Activated naive CD4-positive, alpha-beta T cell treated with anti-CD3 and anti-CD28 coated beads, Interleukin-2, amount 50 U/mL, for 16 hours (primary cell): ENCODE measurements around the gene EIF1.

ENCODE experiments used
- DNase-seq: peaks from one replicate; pipeline ENCODE4 v3.0.0-alpha.2; 2020

Gene EIF1

GRCh38 chr17:41705271-41705991, 16.7 kb downstream of the EIF1 start:
- DNase-seq = no peak

DNA sequence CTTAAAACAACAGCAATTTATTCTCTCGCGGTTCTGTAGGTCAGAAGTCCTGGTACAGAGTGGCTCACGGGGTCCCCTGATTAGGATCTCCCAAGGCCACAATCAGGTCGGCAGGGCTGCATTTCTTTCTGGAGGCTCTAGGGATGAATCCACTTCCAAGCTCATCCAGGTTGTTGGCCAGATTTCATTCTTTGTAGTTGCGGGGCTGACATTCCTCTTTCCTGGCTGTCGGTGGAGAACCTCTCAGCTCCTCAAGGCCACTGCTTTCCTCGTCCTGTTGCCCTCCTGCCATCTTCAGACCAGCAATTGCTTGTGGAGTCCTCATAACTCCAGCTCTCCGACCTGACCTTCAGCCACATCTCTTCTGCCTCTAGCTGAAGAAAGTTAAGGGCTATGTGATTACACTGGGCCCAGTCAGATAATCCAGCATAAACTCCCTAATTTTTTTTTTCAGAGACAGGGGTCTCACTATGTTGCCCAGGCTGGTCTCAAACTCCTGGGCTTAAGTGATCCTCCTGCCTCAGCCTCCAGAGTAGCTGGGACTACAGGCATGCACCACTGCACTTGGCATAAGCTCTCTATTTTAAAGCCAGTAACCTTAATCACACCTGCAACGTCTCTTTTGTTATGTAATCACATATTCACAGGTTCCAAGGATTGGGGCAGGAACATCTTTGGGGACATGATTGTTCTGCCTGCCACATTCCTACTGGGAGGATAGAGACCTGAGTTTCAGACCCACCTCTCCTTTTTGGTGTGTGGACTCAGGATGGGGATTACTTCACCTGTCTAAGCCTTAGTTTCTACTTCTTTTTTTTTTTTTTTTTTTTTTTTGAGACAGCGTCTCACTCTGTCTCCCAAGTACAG, 19.4 kb downstream of the EIF1 start:
- DNase-seq = no peak

DNA sequence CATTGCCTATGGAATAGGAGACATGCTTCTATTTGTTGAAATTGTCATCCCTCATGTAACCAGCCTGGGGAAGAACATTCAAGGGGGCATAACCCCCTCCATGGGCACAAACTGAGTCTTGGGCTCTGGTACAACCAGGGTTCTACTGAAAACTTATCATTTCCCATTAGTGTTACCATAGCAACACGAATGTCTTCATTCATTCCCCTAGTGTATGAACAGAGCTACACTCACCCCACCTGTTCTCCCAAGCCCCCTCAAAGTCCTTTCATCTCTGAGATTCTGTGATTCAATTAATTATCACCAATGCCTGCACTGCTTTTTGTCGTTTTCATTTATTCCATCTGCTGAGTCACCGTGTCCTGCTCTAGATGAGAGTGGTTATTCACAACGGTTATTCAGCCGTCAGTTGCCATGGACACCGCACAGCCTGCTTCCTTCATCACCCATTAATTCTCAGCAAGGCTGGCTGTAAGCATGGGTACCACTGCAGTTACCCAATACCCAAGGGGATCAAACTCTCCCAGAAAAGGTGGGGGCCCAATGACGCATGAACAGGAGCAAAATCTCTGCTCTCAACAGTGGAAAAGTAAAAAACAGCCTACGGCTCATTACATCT, 21.9 kb downstream of the EIF1 start:
- peak; percentile 28 for DNase-seq

DNA sequence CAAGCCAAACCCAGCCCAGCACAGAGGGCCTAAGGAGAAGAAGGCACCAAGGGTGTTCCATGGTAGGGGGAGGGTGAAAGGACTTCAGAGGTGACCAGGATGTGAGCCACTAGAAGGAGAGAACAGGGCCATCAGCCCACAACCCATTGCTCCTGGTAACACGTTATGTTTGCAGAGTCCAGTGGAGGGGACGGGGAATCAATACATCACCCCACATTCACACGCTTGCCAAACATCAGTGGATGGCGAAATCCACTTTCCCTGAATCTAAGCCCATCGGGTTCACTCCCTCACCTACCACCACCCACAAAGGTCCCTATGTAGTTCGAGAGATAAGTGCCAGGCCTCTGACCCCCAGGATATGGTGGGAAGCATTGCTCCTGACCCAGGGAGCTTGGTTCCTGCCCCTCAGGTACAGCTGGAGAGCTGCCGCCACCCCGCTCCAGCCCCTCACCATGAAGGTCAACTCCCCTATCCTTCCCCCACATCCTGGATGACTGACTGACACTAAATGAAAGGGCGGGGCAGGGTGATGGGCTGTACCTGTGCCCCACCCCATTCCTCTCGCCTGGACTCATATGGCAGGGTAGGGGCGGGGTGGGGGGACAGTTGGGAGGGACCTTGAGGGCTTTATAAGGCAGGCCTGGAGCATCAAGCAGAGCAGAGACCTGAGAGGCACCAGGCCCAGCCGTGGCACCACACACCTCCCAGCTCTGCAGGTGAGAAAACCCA, 23.1 kb downstream of the EIF1 start, which contains the start of gene GAST:
Gene GAST, plus strand, starts transcription at position 663 of the 732 bp plus-strand sequence. CDS start 3,106 bp downstream, outside the sequence.
- no peak for DNase-seq

DNA sequence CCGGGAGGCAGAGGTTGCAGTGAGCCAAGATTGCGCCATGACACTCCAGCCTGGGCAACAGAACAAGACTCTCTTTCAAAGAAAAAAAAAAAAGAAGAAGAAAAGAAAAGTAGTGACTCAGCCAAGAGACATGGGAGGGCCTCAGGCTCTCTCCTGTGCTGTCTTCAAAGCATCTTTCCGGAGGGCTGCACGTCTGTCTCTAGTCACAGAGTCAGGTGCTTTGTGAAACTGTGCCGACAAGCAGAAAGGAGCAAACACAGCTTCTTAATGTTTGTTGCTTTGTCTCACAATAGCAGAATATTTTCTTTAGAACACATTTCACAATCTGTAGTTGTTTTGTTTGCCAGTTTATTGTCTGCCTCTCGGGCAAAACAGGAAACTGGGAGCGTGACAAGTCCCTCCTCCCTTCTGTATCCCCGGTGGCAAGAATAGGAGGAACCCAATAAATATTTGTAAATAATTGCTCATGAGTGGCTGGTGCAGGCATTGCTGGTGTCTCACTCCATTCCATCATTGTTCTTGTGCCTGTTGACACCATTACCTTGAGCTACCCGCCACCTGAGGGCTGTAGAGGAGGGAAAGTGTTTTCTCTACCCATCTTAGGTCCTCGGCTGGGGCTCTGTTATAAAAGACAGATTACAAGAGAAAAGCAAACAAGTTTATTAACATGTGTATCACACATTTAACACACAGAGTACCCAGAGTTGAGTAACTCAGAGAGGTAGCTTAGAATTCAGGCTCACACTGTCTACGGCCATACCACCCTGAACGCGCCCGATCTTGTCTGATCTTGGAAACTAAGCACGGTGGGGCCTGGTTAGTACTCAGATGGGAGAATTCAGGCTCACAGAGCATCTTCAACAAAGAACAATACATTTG, 29.0 kb downstream of the EIF1 start:
- DNase-seq = peak; percentile 29

- no peak for DNase-seq
These were observed 29.6 kb downstream of the EIF1 start for GRCh38 chr17:41718287-41718645.

DNA sequence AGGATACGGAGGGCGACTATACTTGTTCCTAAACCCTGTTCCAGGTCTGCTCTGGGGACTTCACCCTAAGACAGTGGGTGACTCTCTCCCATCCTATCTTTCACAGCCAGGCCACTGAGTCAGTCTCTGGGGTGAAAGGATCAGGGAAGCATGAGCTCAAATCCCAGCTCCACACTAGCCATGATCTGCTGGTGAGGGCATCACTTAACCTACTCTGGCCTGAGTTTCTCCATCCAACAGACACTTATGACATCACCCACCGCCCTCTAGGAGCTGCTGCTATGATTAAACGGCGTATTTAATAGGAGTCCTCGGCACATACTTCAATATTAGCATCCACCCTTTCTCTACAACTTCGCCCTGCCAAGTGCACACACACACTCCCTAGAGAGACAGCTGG, 33.5 kb downstream of the EIF1 start:
- no peak for DNase-seq

GRCh38 chr17:41723801-41724475, 35.3 kb downstream of the EIF1 start:
- DNase-seq = no peak

- no peak for DNase-seq
These were observed 35.9 kb downstream of the EIF1 start for GRCh38 chr17:41724476-41725050.

DNA sequence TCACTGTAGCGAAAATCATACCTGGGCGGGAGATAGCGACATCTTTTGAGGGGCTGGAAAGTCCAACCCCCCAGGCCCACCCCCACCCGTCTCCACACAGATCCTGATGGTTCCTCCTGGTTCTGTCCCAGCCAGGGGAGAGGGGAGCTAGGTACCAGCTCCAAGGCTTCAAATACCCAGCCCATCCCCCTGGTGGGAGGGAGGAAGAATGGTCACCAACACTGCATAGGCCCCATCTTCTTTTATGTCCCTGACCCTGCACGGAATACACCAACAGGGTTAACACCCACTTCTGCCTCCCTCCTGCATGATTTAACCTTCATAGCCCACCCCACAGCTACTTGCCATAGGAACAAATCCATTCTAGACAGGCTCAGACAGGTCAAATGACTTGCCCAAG, 36.4 kb downstream of the EIF1 start:
- no peak for DNase-seq

- no peak for DNase-seq
These were observed 39.4 kb downstream of the EIF1 start for GRCh38 chr17:41728056-41728455.

GRCh38 chr17:41730479-41730878, 41.8 kb downstream of the EIF1 start:
- no peak for DNase-seq

GRCh38 chr17:41731836-41732235, 43.2 kb downstream of the EIF1 start:
- no peak for DNase-seq

GRCh38 chr17:41733348-41734138, 44.9 kb downstream of the EIF1 start:
- no peak for DNase-seq

DNA sequence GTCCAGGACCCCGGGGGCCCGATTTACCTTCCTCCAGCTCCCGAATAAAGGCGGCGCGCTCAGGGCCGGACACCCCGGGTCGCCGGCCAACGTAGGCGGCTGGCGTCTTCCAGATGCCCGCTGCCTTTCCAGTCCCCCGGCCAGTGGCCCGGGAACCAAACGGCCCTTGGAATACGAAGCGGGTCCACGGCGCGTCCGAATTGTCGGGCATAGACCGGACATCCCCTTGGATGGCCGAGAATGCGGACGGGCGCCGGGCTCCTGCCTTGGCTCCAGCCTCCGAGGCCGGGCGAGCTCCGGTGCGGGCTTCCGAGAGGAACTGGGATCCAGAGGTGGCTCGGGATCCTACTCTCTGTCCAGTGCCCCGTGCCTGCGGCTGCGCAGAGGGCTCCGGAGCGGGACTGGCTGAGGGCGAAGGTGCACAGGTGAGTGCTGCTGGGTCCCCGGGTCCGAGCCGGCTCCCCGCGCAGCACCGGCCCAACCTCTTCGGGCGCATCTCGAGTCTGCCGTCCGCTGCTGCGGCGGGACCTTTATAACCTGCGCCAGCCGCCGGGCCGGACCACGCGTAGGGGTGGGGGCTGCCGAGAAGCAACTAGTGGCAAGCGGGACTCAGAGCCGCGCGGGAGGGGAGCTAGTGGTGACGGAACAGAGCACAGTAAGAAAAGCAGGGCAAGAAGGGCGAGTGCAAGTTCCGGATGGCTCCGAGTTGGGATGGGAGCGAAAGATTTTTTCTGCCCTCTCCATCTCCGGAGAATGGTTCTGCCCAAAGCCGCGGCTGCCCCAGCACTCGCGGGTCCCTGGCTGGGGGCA, 45.7 kb downstream of the EIF1 start, which contains the start of gene HAP1:
Gene HAP1, minus strand, starts transcription at position 505 of the 810 bp plus-strand sequence. Its CDS starts 9 bp downstream, at position 496.
- DNase-seq = peak; percentile 27

DNA sequence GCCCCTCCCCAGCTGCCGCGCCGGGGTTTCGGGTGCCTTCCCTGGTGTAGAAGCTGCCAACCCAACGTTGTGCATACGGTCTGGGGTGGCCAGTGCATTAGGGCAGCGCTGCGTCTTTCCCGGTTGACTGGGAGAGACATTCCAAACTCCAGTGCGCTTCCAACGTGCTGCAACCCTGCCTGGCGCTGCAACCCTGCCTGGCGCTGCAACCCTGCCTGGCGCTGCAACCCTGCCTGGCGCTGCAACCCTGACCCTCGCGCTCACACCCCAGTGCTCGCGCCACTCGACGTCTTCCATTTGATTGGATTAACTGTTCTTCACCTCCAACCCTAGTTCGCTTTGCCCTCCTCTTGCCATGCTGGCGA, 46.2 kb downstream of the EIF1 start:
- no peak for DNase-seq

DNA sequence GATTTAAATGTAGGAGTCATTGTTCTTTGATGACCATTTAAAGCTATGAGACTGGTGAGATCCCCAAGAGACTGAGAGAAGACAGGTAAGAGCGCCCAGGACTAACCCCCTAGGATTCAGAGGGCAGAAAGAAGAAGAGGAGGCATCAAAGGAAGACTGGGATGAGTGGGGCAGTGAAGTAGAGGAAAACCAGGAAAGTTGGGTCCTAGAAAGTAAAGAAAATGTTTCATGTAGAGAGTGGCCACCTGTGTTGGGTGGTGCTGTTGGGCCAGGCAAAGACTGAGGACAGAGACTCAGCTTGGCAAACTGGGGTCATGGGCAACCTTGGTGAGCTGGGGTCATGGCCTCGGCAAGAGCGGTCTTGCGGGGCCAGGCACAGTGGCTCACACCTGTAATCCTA, 47.1 kb downstream of the EIF1 start:
- no peak for DNase-seq

GRCh38 chr17:41736983-41737679, 48.4 kb downstream of the EIF1 start:
- DNase-seq = no peak

- no peak for DNase-seq
These were observed 49.0 kb downstream of the EIF1 start for GRCh38 chr17:41737680-41738023.
